Dendritic cell treated with granulocyte-macrophage colony-stimulating factor and Interleukin-4, amounts not matched to agents 40 ng/mL and 50 ng/mL, for 4 days (primary cell): ENCODE results near the gene HIVEP2.

Experiments used
- H3K27ac Mint-ChIP-seq: one replicate; pipeline ENCODE4 v1.8.0; 2022; ENCODE audit warnings: mild to moderate bottlenecking, mixed read lengths
- H3K27me3 Mint-ChIP-seq: one replicate; pipeline ENCODE4 v1.8.0; 2022; ENCODE audit warnings: mild to moderate bottlenecking, mixed read lengths
- H3K36me3 Mint-ChIP-seq: one replicate; pipeline ENCODE4 v1.8.0; 2022; ENCODE audit warnings: low read depth, mixed read lengths
- H3K4me1 Mint-ChIP-seq: one replicate; pipeline ENCODE4 v1.8.0; 2022; ENCODE audit warnings: low read depth, mixed read lengths
- H3K4me3 Mint-ChIP-seq: one replicate; pipeline ENCODE4 v1.8.0; 2022; ENCODE audit warnings: mild to moderate bottlenecking, moderate library complexity, mixed read lengths
- H3K9me3 Mint-ChIP-seq: one replicate; pipeline ENCODE4 v1.8.0; 2022; ENCODE audit warnings: mixed read lengths
- intact Hi-C: fragments of 100-400 bp; cut with micrococcal nuclease; formaldehyde crosslinking; loops from one replicate; pipeline ENCODE4 v1.15.0; 2022

HIVEP2 gene

DNA sequence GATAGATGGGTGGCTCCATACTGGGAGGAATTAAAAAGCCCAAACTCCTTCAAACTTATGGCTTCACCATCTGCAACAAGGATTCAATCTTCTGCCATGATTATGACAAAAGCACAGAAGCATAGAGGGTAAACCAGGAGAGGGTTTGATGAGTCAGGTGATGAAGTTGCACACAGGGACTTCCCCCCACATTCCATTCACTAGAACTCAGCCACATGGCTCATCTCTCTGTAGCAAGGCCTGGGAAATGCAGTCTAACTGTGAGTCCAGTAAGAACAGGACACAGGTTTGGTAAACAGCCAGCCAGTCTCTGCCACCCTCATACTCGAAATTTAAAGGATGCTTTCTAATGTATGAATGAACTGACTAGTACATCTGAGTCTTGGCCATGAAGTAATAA, 142.9 kb downstream of the HIVEP2 start:
- Mint-ChIP-seq H3K9me3 (no peaks in the 10 kb centered on the region), H3K27ac (no peak overlapping the region), H3K27me3 (no peaks in the 10 kb centered on the region), H3K4me1 (no peaks in the 10 kb centered on the region), H3K4me3 (no peak overlapping the region), H3K36me3 (no peaks in the 10 kb centered on the region)
- intact Hi-C loops, result no loop called here

GRCh38 chr6:142800240-142800639, 144.7 kb downstream of the HIVEP2 start:
- Mint-ChIP-seq H3K27me3 (no peaks in the 10 kb centered on the region), H3K4me3 (no peak overlapping the region), H3K4me1 (peaks cover 5% of the 10 kb centered on the region), H3K36me3 (no peaks in the 10 kb centered on the region), H3K9me3 (no peaks in the 10 kb centered on the region), H3K27ac (no peak overlapping the region)
- intact Hi-C loops, result no loop called here

- Mint-ChIP-seq H3K36me3 (no peaks in the 10 kb centered on the region), H3K9me3 (no peaks in the 10 kb centered on the region), H3K27ac (no peak overlapping the region), H3K27me3 (no peaks in the 10 kb centered on the region), H3K4me1 (peaks cover 5% of the 10 kb centered on the region), H3K4me3 (no peak overlapping the region)
- intact Hi-C loops, result no loop called here
Observed at GRCh38 chr6:142799639-142800038, 145.3 kb downstream of the HIVEP2 start.

DNA sequence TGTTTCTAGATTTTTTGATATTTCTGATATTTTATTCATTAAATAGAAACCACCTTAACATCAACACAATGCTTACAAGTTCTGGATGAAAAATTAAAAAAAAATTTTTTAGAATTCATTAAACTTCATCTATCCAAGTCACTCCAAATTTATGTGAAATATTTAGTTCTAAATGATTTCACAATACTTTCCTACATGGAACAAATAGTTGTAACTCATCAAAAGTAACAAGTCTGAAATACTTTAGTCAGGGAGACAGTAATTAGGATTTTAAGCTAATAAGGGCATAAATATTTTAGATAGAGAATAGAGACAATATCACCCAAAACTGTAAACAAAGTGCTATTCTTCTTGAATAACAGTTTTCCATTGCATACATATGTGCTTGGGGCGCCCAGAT, 147.8 kb downstream of the HIVEP2 start:
- intact Hi-C loops, result no loop called here
- Mint-ChIP-seq H3K36me3 (no peaks in the 10 kb centered on the region), H3K4me1 (peaks cover 5% of the 10 kb centered on the region)

DNA sequence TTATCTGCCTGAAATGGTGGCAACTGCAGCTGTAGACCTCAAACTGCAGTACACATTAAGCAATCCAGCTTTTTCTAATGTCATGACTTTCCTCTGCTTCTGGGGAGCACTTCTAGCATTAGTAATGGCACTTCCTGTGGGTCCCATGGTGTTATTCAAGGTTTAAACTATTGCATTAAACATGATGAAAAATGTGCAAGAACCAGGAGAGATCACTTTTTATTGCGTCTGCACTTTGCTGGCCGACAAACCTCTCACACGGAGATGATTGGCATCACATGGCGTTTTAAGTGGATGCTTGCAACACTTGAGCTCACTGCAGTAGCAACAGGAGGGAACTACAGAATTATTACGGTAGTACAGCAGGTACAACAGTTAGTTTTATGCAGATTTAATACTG, 148.4 kb downstream of the HIVEP2 start:
- Mint-ChIP-seq H3K36me3 (no peaks in the 10 kb centered on the region), H3K4me1 (peaks cover 5% of the 10 kb centered on the region), H3K9me3 (no peaks in the 10 kb centered on the region), H3K27me3 (no peaks in the 10 kb centered on the region), H3K27ac (no peak overlapping the region), H3K4me3 (no peak overlapping the region)
- intact Hi-C loops, result no loop called here

More for the DNA sequence above, 147.8 kb downstream of the HIVEP2 start:
- Mint-ChIP-seq H3K27ac (no peak overlapping the region), H3K9me3 (no peaks in the 10 kb centered on the region), H3K4me3 (no peak overlapping the region), H3K27me3 (no peaks in the 10 kb centered on the region)

DNA sequence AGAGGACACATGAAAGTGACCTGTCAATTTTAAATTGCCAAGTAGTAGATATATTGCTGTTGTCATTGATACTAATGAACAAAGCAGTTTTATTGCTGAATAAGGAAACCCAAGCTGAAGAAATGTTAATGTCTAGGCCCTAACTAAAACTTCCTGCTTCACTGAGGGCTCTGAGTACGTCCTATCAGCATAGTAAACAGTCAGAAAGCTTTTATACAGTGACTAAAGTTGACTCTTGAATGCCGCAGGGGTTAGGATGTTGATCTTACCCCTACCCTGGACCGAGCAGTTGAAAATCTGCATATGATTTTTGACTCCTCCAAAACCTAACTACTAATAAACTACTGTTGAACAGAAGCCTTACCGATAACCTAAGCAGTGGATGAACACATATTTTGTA, 149.0 kb downstream of the HIVEP2 start:
- intact Hi-C loops, result no loop called here
- Mint-ChIP-seq H3K27ac (no peak overlapping the region), H3K4me1 (peaks cover 5% of the 10 kb centered on the region), H3K36me3 (no peaks in the 10 kb centered on the region), H3K27me3 (no peaks in the 10 kb centered on the region), H3K4me3 (no peak overlapping the region), H3K9me3 (no peaks in the 10 kb centered on the region)

DNA sequence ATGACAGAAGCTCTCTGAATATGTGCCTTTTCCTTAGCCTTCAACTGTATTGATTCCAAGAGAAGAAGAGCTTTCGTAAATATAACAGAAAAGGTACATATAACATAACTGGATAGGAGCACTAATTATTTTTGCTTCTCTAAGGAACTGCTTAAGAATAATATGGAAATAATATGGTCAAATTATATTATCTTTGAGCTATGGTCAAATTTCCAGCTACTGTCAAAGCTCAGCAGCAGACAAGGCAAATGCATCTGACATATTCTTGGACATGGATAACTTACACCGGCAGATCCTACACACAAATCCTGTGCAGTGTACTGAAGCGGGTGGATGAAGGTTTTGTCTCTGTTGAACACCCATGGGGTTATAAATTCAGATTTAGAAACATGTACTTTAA, 150.6 kb downstream of the HIVEP2 start:
- no peaks in the 10 kb centered on the region for H3K36me3 Mint-ChIP-seq
- intact Hi-C loops, result no loop called here
- H3K9me3 Mint-ChIP-seq, result no peaks in the 10 kb centered on the region
- no peaks in the 10 kb centered on the region for H3K27me3 Mint-ChIP-seq
- peaks cover 5% of the 10 kb centered on the region for H3K4me1 Mint-ChIP-seq
- H3K4me3 Mint-ChIP-seq, result no peak overlapping the region
- no peak overlapping the region for H3K27ac Mint-ChIP-seq

DNA sequence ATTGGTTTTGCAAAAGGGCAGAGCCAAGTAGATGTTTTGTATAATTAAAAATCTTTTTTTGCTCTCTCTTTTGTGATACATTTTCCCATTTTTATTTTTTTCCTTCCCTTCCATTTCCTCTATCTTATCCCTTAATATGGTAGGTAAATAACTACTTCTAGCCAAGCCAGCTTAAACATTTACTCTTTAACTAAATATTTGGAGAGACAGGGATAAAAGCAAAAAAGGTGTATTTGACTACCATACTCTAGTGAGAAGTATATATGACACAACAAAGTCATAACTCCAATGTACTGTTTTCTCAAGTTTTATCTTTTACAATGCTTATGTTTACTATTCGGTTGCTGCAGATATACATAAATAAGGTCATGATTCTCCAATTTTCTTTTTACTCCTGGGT, 154.7 kb downstream of the HIVEP2 start:
- intact Hi-C loops, result no loop called here
- Mint-ChIP-seq H3K4me3 (no peak overlapping the region), H3K27ac (no peak overlapping the region), H3K9me3 (no peaks in the 10 kb centered on the region), H3K36me3 (no peaks in the 10 kb centered on the region), H3K27me3 (no peaks in the 10 kb centered on the region), H3K4me1 (no peaks in the 10 kb centered on the region)

- Mint-ChIP-seq H3K36me3 (no peaks in the 10 kb centered on the region), H3K27ac (no peak overlapping the region), H3K27me3 (no peaks in the 10 kb centered on the region), H3K4me1 (peaks cover 6% of the 10 kb centered on the region), H3K9me3 (no peaks in the 10 kb centered on the region), H3K4me3 (no peak overlapping the region)
- intact Hi-C loops, result no loop called here
Observed at GRCh38 chr6:142787422-142787821, 157.6 kb downstream of the HIVEP2 start.

- no peak overlapping the region for H3K27ac Mint-ChIP-seq
- peaks cover 6% of the 10 kb centered on the region for H3K4me1 Mint-ChIP-seq
- intact Hi-C loops, result no loop called here
- H3K27me3 Mint-ChIP-seq, result no peaks in the 10 kb centered on the region
- no peaks in the 10 kb centered on the region for H3K36me3 Mint-ChIP-seq
- H3K9me3 Mint-ChIP-seq, result no peaks in the 10 kb centered on the region
- no peak overlapping the region for H3K4me3 Mint-ChIP-seq
Observed at GRCh38 chr6:142786476-142786875, 158.5 kb downstream of the HIVEP2 start.

- intact Hi-C loops, result no loop called here
- H3K27me3 Mint-ChIP-seq, result no peaks in the 10 kb centered on the region
- no peaks in the 10 kb centered on the region for H3K36me3 Mint-ChIP-seq
- no peaks in the 10 kb centered on the region for H3K9me3 Mint-ChIP-seq
- H3K4me3 Mint-ChIP-seq, result no peak overlapping the region
- H3K4me1 Mint-ChIP-seq, result peaks cover 6% of the 10 kb centered on the region
- no peak overlapping the region for H3K27ac Mint-ChIP-seq
Observed at GRCh38 chr6:142784344-142784743, 160.6 kb downstream of the HIVEP2 start.

GRCh38 chr6:142783499-142783898, 161.5 kb downstream of the HIVEP2 start:
- Mint-ChIP-seq H3K4me3 (no peak overlapping the region), H3K27ac (no peak overlapping the region), H3K4me1 (peaks cover 6% of the 10 kb centered on the region), H3K27me3 (no peaks in the 10 kb centered on the region), H3K9me3 (no peaks in the 10 kb centered on the region), H3K36me3 (no peaks in the 10 kb centered on the region)
- intact Hi-C loops, result no loop called here

- Mint-ChIP-seq H3K4me3 (no peak overlapping the region), H3K9me3 (no peaks in the 10 kb centered on the region), H3K27me3 (no peaks in the 10 kb centered on the region), H3K27ac (no peak overlapping the region), H3K4me1 (peaks cover 6% of the 10 kb centered on the region), H3K36me3 (no peaks in the 10 kb centered on the region)
- intact Hi-C loops, result no loop called here
Observed at GRCh38 chr6:142781129-142781528, 163.8 kb downstream of the HIVEP2 start.

- intact Hi-C loops, result no loop called here
- H3K4me1 Mint-ChIP-seq, result no peaks in the 10 kb centered on the region
Observed at GRCh38 chr6:142773859-142774648, 170.9 kb downstream of the HIVEP2 start.

DNA sequence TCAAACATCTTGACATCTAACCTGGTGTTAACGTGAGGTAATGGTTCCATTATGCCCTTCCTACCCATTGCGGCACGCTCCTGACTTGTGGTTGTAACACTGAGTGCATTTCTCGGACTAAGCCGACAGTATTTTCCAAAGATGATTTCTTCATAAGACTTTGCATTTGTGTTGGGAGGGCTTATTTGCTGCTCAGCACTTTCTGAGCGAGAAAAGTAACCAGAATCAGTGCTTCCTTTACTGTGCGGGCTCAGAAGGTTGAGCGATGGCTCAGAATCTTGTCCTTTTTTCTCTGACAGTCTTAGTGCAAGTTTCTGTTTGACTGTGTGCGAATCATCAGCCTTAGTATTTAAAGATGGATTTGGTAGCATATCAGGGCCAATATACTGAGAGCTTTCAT, 171.7 kb downstream of the HIVEP2 start:
- no peaks in the 10 kb centered on the region for H3K27me3 Mint-ChIP-seq
- H3K27ac Mint-ChIP-seq, result no peak overlapping the region
- H3K4me3 Mint-ChIP-seq, result no peak overlapping the region
- no peaks in the 10 kb centered on the region for H3K4me1 Mint-ChIP-seq
- no peaks in the 10 kb centered on the region for H3K9me3 Mint-ChIP-seq
- H3K36me3 Mint-ChIP-seq, result peaks cover 21% of the 10 kb centered on the region
- intact Hi-C loops, result no loop called here

More at GRCh38 chr6:142773859-142774648, 170.9 kb downstream of the HIVEP2 start:
- Mint-ChIP-seq H3K4me3 (no peak overlapping the region), H3K9me3 (no peaks in the 10 kb centered on the region), H3K36me3 (peaks cover 21% of the 10 kb centered on the region), H3K27me3 (no peaks in the 10 kb centered on the region), H3K27ac (no peak overlapping the region)
